ENCODE data around the gene SPATA24.
A peak's percentile ranks its signal among the peaks of the same experiment; 100 is the strongest.

SPATA24 gene

GRCh38 chr5:139386050-139386438 lies 17.8 kb downstream of the SPATA24 start:
- no peak for DNase-seq
- no peak for TF ChIP-seq POLR2A (IDR thresholded peaks at IDR 0.05; ENCODE audit: low read length)
- TF ChIP-seq GATA1 (IDR thresholded peaks at IDR 0.05; ENCODE audit: low read depth, low read length): no peak

- DNase-seq: peak; percentile 16 to 40
Observed at GRCh38 chr5:139385061-139386049, 18.5 kb downstream of the SPATA24 start.

DNA sequence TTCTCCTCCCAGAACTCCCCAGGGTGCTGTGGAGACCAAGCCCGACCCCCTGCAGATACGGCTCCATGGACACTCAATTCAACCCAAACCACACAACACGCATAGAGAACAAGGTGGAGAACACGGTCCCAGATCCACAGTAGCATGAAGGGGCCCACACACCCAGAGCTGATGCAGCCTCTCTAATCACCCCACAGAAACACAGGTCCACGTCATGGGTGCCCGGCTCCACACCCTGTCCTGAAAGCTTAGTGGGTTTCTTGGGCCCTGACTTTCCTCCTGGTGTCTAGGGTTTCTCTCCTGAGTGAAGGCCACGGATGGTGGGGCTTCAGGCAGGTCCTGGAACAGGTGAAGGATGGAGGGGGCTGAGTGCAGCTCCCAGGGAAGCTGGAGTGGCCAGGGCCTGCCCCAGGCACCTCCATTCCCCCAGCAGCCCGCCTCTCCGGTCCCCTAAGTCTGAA lies 19.3 kb downstream of the SPATA24 start:
- TF ChIP-seq GATA1 (IDR thresholded peaks at IDR 0.05; ENCODE audit: low read depth, low read length) (no peak), POLR2A (IDR thresholded peaks at IDR 0.05; ENCODE audit: low read length) (no peak)
- no peak for DNase-seq

More at GRCh38 chr5:139385061-139386049, 18.5 kb downstream of the SPATA24 start:
- TF ChIP-seq GATA1 (IDR thresholded peaks at IDR 0.05; ENCODE audit: low read depth, low read length): no peak
- no peak for TF ChIP-seq POLR2A (IDR thresholded peaks at IDR 0.05; ENCODE audit: low read length)

DNA sequence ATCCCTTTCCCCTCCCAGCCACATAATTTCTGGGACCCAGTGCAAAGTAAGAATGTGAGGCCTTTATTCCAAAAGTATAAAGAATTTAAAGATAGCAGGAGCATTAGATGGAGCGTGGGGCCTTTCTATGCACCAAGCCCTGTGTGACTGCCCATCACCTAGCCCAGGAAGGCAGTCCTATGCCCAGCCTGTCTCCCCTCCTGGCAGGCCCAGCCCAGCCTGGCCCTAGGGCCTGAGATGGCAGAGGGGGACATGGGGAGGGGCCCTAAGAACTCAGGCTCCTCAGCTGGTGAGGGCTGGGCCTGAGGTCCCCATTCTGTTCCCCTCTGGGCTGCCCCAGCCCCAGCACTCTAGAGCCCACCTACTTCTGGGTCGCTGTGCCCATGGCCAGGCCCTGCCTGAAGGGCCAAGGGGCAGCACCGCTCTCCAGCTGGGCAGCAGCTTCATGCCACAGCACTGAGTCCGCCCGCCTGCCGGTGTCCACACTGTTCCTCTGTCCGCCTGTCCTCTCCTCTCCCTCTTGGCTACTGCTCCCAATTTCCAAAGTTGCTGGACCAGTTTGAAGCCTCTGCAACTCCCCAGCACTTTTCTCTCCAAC lies 19.8 kb downstream of the SPATA24 start:
- TF ChIP-seq POLR2A (IDR thresholded peaks at IDR 0.05; ENCODE audit: low read length) (no peak), GATA1 (IDR thresholded peaks at IDR 0.05; ENCODE audit: low read depth, low read length) (no peak)
- DNase-seq: no peak

- no peak for DNase-seq
Observed at GRCh38 chr5:139383275-139383992, 20.5 kb downstream of the SPATA24 start, which contains the start of gene SLC23A1. SLC23A1 (minus strand) TSS chr5:139383297; CDS start chr5:139383253, 44 bp downstream.

GRCh38 chr5:139382807-139383206 lies 21.1 kb downstream of the SPATA24 start:
- TF ChIP-seq POLR2A (IDR thresholded peaks at IDR 0.05; ENCODE audit: low read length): no peak

More at GRCh38 chr5:139383275-139383992, 20.5 kb downstream of the SPATA24 start, which contains the start of gene SLC23A1:
- TF ChIP-seq POLR2A (IDR thresholded peaks at IDR 0.05; ENCODE audit: low read length) (no peak), GATA1 (IDR thresholded peaks at IDR 0.05; ENCODE audit: low read depth, low read length) (no peak)

DNA sequence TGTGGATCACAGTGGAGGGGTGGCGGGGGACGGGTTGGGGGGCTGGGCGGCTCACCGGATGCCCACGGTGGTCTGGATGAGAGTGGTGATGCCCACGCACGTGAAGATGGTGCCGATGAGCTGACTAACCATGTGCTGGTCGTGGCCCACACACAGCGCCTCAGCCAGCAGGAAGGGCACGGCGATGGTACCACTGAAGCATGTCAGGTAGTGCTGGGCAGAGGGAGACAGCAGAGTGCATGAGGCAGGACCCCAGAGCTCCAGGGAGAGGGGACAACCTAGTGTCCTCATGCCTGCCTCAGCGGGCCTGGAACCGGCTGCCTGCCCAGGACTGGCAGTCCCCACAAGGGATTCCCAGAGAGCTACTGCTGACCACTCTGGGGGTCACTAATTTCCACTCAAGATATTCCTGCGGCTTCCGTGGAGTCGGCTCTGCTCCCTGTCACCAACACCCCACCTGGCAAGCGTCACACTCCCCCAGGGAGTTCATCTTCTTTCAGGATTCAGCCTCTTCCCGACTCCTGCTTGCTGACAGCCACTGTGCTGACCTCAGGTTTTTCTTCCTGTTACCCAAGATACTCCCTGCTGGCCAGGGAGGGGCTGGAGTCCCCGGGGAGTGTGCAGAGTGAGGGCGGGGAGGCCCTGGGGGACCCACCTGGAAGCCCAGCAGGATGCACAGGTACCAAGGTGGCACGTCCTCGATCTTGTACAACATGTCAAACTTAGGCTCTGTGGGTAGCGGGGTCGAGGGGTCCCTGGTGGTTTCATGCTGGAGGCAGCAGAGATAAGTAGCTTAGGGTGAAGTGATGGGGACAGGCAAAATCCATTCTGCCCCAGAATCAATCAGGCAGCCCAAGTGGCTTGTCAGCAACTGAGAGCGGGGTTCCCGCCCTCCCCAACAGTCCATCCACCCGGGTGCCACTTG lies 21.8 kb downstream of the SPATA24 start:
- TF ChIP-seq POLR2A (IDR thresholded peaks at IDR 0.05; ENCODE audit: low read length) (no peak), GATA1 (IDR thresholded peaks at IDR 0.05; ENCODE audit: low read depth, low read length) (no peak)
- no peak for DNase-seq

More at GRCh38 chr5:139382807-139383206, 21.1 kb downstream of the SPATA24 start:
- DNase-seq: no peak

DNA sequence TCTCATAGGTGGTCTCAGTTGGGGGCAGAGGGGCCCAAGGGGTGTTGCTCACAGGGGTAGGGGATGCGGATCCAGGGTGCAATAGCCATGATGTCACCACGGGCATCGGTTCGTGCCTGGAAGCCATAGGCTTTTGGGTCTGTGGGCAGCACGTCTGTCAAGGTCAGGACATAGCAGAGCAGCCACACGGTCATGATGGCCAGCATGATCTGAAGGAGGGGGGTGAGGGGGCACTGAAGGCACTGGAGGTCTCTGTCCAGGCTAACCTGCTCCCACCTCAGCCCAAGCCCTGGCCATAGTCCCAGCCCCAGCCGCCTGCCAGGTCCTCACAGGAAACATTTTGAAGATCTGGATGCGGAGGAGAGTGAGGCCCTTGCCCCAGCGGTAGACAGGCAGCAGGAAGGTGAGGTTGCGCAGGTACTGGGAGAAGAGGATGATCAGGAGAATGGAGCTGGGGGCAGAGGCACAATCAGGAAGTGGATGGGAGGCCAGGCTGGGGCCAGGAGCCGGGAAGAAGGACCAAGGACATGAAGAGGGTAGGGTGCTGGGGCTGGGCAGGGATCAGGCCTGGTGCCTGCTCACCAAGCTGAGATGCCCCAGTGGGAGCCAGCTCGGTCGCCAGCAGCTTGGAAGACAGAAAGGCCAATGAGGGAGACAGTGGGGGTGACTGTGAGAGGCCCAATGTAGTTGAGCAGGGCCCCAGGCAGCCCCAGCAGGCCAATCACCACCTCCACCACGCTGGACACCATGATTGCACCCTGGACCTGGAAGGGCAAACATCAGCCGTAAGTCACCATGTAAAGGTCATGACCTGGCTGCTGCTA lies 24.1 kb downstream of the SPATA24 start:
- TF ChIP-seq POLR2A (IDR thresholded peaks at IDR 0.05; ENCODE audit: low read length) (no peak), GATA1 (IDR thresholded peaks at IDR 0.05; ENCODE audit: low read depth, low read length) (no peak)
- DNase-seq: no peak

DNA sequence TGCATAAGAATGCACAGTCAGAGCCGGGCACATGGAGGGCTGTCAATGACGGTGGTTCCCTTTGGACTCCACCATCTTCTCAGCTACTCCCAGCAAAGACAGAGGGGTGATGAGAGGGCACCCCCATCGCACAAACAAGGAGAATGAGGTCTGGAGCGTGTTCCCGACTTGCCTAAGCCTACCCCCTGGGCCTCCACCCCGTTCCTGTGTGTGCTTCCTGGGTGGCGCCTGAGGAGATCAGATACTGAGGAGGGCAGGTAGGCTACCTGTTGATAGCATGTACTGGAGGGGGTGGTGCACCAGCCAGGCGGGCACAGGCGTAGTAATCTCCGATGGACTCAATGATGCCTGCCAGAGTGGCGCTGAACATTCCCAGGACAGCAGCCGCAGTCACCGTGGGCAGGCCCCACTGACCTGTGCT lies 24.9 kb downstream of the SPATA24 start:
- DNase-seq: no peak
- no peak for TF ChIP-seq POLR2A (IDR thresholded peaks at IDR 0.05; ENCODE audit: low read length)
- no peak for TF ChIP-seq GATA1 (IDR thresholded peaks at IDR 0.05; ENCODE audit: low read depth, low read length)

DNA sequence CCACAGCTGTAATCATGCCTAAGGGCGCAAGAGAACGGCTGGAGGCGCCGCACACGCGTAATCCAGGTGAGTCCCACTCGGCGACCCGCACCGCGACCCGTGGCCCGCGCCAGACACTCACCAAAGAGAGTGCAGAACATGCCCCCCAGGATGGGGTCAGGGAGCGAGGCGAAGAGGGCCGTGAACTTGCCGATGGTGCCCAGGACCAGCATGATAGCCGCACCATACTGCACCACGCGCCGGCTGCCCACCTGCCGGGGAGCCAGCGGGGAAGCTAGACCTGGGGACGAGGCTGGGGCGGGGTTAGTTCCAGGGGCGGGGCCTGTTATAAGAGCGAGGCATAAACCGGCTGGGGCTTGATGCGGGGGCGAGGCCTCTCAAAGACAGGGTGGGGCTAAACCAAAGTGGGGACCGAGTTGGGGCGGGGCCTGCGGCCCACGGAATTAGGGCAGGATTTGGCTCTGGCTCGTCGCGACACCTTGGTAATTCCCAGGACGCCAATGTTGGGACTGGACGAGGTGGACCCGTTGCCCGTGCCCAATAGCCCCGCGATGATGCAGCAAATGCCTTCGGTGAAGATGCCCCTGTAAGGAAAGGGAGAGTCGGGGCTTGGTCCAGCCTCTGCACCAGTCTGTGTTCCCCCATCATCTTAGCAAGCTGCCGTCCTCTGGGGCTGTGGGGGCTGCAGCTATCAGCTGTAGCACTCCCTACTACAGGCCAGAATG lies 25.6 kb downstream of the SPATA24 start:
- TF ChIP-seq GATA1 (IDR thresholded peaks at IDR 0.05; ENCODE audit: low read depth, low read length) (no peak), POLR2A (IDR thresholded peaks at IDR 0.05; ENCODE audit: low read length) (no peak)
- peak; percentile 20 to 24 for DNase-seq

- TF ChIP-seq POLR2A (IDR thresholded peaks at IDR 0.05; ENCODE audit: low read length) (no peak), GATA1 (IDR thresholded peaks at IDR 0.05; ENCODE audit: low read depth, low read length) (no peak)
- no peak for DNase-seq
Observed at GRCh38 chr5:139377226-139377625, 26.7 kb downstream of the SPATA24 start.

Data from erythroblast (primary cell).